Mesenteric fat pad (tissue), 1 donor: ENCODE measurements around the gene CGNL1. TPM values are rescaled to one million over a fixed set of nuclear protein-coding genes. Genes with fewer than 3 reads are reported as not detected.

Source experiments
- DNase-seq: peaks from one replicate; pipeline ENCODE4 v3.0.0-alpha.2; 2020; ENCODE audit warnings: low spot score
- total RNA-seq: library from RNA; stranded (reverse); fragmentation: NEBNext Ultra II Directional; extraction: Animal tissue kit (Norgen Biotek cat#: 25700); gene quantifications from one replicate; pipeline ENCODE4 v1.2.1, GENCODE V29; 2021
- donor health status: DM: yes; HTN: yes; CAD: no.

Gene CGNL1
- total RNA-seq, 1 donor from 2014 or later: 2.4 TPM

DNA sequence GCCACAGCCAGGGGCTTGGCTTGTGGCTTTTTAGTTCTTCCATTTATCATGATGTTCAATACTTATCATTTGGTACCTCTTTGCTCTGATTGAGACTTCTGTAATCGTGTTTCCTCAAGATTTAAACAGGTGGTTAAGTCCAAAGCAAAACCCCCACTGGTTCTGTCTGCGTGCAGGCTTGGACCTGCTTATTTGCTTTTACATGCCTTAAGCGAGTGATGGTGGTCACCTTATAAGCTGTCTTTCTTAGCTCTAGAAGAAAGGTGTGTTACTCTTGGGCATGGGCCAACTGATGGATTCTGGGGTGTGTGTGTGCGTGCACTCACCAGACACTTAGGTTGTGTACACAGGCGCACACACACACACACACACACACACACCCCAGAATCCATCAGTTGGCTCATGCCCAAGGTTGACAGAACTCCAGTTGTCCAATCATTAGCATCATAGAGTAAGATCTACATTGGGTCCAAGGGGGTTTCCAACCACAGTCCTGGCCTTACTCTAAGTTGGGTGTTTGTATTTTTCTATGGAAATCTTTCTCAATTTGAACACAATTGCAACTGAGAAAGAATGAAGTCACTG is 216.6 kb downstream of the CGNL1 start:
- no peak for DNase-seq

DNA sequence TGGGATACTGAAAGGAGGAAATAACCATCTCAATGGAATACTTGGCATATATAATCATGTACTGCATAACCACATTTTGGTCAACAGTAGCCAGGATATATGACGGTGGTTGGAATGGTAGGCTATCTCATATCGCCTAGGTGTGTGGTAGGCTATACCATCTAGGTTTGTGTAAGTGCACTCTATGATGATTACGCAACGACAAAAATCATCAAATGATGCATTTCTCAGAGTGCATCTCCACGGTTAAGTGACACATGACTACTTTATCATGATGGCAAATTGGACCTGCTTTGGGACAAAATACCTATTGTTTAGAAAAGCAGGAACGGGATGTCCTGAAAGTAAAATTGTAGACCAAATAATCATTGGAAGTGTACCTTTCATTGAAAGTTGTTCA is 218.2 kb downstream of the CGNL1 start:
- no peak for DNase-seq

DNA sequence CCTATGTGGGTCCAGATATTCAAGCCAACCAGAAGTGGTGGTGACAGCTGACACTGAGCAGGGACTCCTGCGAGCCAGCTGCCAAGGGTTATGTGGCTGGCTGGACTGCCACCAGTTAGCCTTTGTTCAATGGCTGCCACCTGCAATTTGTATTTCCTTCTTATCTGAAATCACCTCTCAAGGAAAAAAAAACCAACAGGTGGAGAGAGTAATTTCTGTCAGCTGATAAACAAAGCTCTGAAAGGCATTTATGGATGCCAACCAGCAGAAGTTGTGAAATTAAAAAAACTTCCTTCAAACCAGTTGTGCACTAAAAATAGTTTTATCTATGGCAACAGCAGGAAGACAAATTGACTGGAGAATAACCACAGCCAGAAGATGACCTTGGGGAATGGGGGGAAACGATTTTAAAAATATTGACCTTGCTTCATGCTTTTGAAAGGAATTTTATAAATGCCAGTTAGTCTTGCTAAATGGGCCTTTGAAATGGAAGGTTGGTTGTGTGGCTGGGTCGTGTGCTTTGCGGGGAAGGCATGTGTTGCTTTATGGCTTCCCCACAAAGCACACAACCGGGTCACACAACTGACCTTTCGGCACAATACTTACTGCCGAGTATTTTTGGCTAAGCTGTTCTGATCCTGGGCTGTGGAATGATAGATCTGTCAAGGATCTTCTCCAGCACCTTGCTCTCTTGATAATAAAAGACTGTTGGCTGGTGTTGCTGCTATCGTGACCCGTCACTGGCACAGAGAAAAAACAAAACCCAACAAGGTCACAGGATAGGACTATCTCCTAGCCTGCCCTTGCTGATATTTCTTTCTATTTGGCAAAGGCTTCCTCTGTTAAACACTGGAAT is 218.9 kb downstream of the CGNL1 start:
- no peak for DNase-seq

DNA sequence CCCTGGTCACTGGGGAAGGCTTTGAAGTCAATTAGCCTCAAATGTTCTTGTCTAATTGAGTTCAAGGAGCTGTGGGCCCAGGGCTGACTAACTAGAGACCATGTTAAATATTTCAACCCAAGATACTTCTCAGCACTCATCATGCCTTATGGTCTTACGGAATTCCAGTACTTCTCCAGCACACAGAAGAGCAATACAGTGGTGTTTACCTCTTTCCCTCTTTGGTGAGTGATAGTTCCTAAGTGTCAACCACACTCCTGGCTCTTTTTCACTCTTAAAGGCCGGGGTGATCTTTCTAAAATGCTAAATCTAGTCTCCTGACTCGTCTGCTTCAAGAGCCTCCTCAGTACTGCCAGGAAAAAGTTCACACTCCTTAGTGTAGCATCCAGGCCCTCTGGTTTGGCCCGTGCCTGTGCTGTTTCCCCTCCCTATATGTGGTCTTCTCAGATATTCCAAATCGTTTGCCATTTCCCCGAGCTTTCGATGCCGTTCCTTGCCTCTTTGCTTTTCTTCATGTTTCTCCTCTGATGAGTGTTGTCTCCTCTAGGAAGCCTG is 220.1 kb downstream of the CGNL1 start:
- DNase-seq: no peak

DNA sequence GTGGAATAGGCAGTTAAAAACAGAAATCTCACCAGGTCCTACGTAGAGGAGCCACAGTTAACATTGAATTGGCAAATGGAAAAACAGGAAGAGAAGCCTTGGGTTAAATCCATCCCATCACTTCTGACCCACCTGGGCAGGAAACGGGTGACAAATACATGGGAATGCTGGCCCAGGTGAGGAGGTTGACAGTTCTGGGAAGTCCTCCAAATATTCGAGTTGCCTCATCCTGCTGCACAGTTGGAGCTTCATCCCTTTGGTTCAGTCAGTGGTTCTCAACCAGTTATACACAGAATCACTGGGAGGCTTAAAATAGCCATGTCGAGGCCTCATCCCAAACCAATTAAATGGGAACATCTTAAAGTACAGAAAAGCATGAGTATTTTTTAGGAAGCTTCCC is 220.7 kb downstream of the CGNL1 start:
- no peak for DNase-seq

DNA sequence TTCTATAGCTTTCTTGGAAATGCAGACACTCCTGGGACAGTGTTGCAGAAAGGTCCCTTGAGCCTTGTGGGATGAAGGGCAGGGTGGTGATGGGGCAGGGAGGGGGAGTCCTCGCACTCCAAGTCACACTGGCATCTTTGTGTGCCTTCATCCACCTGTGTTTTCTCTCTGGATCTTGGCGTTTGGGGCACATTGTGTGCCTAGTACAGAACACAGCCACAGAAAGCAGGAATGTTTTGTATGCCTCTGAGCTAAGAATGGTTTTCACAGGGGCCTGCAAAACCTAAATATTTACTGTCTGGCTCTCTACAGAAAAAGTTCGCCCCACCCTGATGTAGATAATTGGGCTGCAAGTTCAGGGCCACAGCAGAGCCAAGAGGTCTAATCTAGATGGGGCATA is 221.1 kb downstream of the CGNL1 start:
- no peak for DNase-seq

DNA sequence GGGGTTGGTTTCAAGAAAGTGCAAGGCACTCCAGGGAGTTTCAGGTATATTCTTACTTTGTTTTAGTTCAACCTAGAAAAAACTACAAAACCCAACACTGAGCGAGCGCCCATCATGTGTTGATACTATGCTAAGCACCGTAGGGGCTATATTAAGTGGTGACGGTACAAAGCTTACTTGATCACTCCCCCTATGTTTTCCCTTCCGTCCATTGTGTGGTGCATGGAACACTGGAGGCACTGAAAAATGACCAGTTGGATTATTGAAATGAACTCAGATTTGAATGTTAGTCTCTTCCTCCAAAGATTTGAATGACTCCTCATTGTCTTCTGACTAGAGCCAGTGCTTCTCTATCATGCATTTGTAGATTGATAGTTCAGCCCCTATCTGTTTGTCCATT is 222.0 kb downstream of the CGNL1 start:
- no peak for DNase-seq

DNA sequence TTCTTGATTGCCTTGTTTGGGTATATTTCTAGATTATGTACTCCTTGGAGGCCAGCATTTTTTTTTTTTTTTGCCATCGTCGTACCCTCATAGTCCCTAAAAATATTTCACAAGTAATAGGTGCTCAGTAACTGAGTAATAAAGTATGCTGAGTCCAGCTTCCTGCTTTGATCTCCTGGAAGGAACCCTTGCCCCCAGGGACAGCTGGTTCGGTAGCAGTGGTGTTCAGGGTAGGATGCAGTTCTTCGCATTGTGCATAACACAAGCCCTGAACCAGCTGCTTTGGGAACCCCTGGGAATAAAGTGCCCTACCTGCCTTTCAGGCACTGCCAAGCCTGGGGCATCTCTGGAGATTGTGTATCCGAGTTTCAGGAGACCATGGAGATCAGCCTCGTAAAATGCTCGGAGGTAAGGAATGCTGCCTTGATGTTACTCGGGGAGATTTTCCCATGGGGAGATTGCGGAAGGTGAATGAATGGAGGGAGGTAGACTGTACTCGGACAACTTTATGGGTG is 223.0 kb downstream of the CGNL1 start:
- DNase-seq: no peak

DNA sequence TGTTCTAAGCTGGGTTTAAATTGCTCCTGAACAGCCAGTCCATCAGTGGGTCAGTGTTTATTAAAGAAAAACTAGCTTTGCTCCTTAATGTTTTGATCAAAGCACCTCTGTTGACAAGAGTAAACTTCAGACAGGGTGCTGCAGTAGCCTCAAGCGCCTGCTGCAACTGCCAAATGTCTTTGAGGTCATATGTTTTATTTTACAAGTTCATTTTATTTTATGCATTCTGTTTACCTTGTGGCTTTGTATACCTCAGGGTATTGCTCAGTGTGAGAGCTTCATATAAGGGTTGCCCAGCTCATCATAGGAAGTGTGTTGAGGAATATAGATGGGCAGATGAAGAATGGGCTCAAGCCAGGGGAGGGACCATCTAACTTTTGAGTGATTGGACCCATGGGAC is 223.9 kb downstream of the CGNL1 start:
- DNase-seq: no peak

Other genes starting within 250 kb of the CGNL1 start
- 65.5 TPM for gene MYZAP, start 215.4 kb downstream of the CGNL1 start, total RNA-seq